ENCODE data around the gene PCGF3.

Gene PCGF3

GRCh38 chr4:703336-704197 lies 2.1 kb upstream of the PCGF3 start:
- TF ChIP-seq CTCF (IDR thresholded peaks at IDR 0.05; ENCODE audit: low read depth, low read length): no peak
- no peak overlapping the region for H3K4me3 ChIP-seq (ENCODE audit: low read depth, low read length)

GRCh38 chr4:704198-704891 lies 1.3 kb upstream of the PCGF3 start:
- H3K4me3 ChIP-seq (ENCODE audit: low read depth, low read length): no peak overlapping the region
- no peak for TF ChIP-seq CTCF (IDR thresholded peaks at IDR 0.05; ENCODE audit: low read depth, low read length)

- TF ChIP-seq CTCF (IDR thresholded peaks at IDR 0.05; ENCODE audit: low read depth, low read length): no peak
- peak overlapping the region; percentile 45; the same call in 1 of the 2 replicates for H3K4me3 ChIP-seq (ENCODE audit: low read depth, low read length)
Measured at GRCh38 chr4:704971-705277, 708 bp upstream of the PCGF3 start.

GRCh38 chr4:706083-706633 lies 526 bp downstream of the PCGF3 start:
- peak overlapping the region; percentile 97 for H3K4me3 ChIP-seq (ENCODE audit: low read depth, low read length)

GRCh38 chr4:706834-707598 lies 1.4 kb downstream of the PCGF3 start:
- no peak for TF ChIP-seq CTCF (IDR thresholded peaks at IDR 0.05; ENCODE audit: low read depth, low read length)
- H3K4me3 ChIP-seq (ENCODE audit: low read depth, low read length): peak overlapping the region; percentile 97

- TF ChIP-seq CTCF (IDR thresholded peaks at IDR 0.05; ENCODE audit: low read depth, low read length): no peak
- H3K4me3 ChIP-seq (ENCODE audit: low read depth, low read length): no peak overlapping the region
Measured at GRCh38 chr4:707929-708630, 2.4 kb downstream of the PCGF3 start.

GRCh38 chr4:708631-708933 lies 3.0 kb downstream of the PCGF3 start:
- no peak overlapping the region for H3K4me3 ChIP-seq (ENCODE audit: low read depth, low read length)

More at GRCh38 chr4:708631-708933, 3.0 kb downstream of the PCGF3 start:
- no peak for TF ChIP-seq CTCF (IDR thresholded peaks at IDR 0.05; ENCODE audit: low read depth, low read length)
